Lower leg skin (tissue), 3 donors: ENCODE measurements around the gene DOCK1.

Source experiments
- POLR2A ChIP-seq, 2 donors: fragments of 450-650 bp; IDR thresholded peaks; one replicate each; pipeline ENCODE4 v1.6.1; 2016 to 2017; ENCODE audit warnings: antibody characterized with exemption in 2 of 2, mild to moderate bottlenecking in 1 of 2, moderate library complexity in 1 of 2
- TF ChIP-seq, protein P1 (sequence below), 3 donors: fragments of 450-650 bp; IDR thresholded peaks; one replicate each; pipeline ENCODE4 v1.5.1; 2016; ENCODE audit warnings: antibody characterized with exemption in 3 of 3, mild to moderate bottlenecking in 3 of 3, moderate library complexity in 2 of 3

DNA sequence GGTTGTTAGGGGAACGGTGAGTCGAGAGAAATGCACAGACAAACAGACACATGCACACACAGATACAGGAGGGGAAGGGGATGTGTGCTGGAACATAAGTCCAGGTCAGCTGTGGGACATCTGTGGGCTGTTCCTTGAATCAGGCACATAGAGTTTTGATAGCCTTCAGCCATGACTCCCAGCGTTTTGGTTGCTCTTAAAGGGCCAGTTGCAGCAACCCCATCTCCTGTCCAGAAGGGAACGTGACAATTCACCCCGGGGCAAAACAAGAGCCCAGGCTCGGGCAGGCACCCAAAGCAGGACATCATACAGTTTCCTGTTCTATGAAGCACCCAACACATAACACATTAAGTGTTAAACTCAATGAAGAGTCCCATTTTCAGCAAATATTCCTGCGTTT, 281.6 kb downstream of the DOCK1 start:
- TF ChIP-seq, protein P1, sequence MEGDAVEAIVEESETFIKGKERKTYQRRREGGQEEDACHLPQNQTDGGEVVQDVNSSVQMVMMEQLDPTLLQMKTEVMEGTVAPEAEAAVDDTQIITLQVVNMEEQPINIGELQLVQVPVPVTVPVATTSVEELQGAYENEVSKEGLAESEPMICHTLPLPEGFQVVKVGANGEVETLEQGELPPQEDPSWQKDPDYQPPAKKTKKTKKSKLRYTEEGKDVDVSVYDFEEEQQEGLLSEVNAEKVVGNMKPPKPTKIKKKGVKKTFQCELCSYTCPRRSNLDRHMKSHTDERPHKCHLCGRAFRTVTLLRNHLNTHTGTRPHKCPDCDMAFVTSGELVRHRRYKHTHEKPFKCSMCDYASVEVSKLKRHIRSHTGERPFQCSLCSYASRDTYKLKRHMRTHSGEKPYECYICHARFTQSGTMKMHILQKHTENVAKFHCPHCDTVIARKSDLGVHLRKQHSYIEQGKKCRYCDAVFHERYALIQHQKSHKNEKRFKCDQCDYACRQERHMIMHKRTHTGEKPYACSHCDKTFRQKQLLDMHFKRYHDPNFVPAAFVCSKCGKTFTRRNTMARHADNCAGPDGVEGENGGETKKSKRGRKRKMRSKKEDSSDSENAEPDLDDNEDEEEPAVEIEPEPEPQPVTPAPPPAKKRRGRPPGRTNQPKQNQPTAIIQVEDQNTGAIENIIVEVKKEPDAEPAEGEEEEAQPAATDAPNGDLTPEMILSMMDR (IDR thresholded peaks at IDR 0.05), result no peak
- no peak for TF ChIP-seq POLR2A (IDR thresholded peaks at IDR 0.05)
